GM21619 (cell line): ENCODE measurements around the gene GYS1.
A peak's percentile ranks its signal among the peaks of the same experiment; 100 is the strongest.

Experiments used
- ATAC-seq: cut with Tn5 transposase; IDR thresholded peaks from one replicate; pipeline ENCODE4 v1.9.1; 2021; ENCODE audit not compliant: unreplicated experiment

GYS1 gene

DNA sequence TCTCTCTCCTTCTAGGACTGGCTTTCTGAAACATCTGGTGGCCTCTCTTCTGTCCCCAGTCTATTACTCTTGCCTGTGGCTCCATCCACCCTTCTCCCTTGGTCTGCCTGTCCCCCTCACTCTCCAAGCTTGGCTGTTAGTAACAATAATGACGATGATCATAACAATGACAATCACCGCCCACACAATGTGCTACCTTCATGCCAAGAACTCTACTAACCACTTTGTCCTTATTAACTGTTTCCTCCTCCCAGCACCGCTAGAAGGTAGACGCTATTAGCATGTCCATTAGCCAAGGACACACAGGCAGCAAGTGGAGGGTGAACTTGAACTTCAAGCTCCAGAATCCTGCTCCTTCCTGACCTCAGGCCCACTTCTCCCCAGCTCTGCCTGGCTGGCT is 2.7 kb downstream of the GYS1 start:
- no peak for ATAC-seq

GRCh38 chr19:48989701-48990291 is 3.3 kb downstream of the GYS1 start:
- ATAC-seq, result no peak

DNA sequence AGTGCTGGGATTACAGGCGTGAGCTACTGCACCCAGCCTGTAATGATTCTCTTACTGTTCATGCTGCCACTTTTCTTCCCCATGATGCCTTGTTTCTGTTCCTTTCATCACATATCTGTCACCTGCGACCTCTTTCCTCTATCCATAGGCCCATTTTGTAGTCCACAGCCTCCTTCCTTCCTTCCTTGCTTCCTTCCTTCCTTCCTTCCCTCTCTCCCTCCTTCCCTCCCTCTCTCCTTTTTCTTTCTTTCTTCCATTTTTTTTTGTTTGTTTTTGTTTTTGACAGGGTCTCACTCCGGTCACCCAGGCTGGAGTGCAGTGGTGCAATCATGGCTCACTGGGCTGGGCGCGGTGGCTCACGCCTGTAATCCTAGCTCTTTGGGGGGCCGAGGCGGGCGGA is 4.2 kb downstream of the GYS1 start:
- ATAC-seq, result no peak

- no peak for ATAC-seq
These were observed 4.8 kb downstream of the GYS1 start for GRCh38 chr19:48988286-48988685.

GRCh38 chr19:48987323-48987722 is 5.8 kb downstream of the GYS1 start:
- ATAC-seq, result no peak

DNA sequence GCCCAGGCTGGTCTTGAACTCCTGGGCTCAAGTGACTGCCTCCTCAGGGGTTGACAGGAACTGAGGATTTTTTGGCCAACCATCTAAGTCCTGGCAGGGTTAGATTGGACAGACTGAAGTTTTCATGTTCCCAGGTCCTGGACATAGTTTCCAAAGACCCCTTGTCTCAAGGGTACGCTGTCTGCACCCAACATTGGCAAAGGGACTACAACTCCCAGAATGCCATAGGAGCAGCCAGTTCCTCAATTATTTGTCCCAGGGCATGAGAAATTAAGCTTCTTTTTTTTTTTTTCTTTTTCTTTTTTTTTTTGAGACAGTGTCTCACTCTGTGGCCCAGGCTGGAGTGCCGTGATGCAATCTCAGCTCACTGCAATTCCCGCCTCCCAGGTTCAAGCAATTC is 6.9 kb downstream of the GYS1 start:
- no peak for ATAC-seq

GRCh38 chr19:48985711-48986110 is 7.4 kb downstream of the GYS1 start:
- no peak for ATAC-seq

GRCh38 chr19:48982280-48982679 is 10.8 kb downstream of the GYS1 start:
- ATAC-seq, result no peak

GRCh38 chr19:48977061-48977460 is 16.0 kb downstream of the GYS1 start:
- no peak for ATAC-seq

DNA sequence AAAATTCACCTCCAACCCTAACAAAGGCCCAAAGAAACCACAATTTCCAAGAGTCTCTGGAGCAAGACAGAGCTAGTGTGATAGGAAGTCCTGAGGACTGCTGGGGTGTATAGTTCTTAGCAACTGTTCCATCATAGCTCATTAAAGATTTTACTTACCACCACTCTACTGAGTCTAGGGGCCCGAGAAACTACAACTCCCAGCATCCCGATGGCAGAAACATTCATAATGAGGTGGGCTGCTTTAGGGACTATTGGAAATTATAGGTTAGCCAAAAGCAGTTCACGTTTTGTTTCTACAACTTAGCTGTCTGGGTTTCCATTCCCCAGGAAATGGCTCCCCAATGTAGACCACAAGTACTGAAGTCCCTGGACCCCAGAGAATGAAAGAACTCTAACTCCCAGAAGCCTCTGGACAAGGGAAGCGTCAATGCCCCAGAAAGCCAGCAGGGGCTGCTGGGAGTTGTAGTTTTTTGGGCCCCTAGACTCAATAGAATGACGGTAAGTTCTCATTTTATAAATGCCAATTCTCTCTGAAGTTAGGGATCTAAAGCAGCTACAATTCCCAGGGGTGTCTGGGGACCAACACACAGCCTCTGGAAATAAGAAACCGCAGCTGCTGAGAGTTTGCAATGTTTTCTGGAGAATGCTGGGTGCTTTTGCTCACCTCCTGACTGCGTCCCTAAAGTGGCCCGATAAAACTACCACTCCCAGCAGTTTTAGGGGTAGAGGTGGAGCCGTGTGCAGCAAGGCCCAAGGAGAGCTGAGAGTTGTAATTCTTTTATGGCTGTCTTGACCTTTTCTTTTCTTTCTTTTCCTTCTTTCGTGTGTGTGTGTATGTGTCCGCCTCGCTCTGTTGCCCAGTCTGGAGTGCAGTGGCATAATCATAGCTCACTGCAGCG is 16.9 kb downstream of the GYS1 start:
- ATAC-seq, result no peak

- ATAC-seq, result no peak
These were observed 22.1 kb downstream of the GYS1 start for GRCh38 chr19:48970923-48971395.

DNA sequence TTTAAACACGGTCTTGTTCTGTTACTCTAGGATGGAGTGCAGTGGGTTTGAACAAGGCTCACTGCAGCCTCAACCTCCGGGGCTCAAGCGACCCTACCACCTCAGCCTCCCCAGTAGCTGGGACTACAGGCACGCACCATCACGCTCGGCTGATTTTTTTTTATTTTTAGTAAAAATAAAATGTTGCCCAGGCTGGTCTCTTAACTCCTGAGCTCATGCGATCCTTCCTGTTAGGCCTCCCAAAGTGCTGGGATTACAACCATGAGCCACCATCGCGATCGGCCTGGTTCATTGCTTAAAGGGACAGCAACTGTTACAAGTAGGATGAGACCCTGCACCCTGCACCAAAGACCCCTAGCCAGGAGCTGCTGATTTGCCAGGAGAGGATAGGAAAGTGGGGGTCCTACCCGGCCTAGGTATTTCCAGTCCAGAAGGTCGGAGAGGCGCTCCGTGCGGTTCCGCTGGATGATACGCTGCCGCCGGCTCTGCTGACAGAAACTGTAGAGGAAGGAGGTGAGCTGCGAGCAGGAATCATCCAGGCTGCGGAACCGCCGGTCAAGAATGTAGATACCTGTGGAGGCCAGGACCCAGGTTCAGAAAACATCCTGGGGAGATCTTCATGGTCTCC is 22.9 kb downstream of the GYS1 start:
- ATAC-seq, result no peak

DNA sequence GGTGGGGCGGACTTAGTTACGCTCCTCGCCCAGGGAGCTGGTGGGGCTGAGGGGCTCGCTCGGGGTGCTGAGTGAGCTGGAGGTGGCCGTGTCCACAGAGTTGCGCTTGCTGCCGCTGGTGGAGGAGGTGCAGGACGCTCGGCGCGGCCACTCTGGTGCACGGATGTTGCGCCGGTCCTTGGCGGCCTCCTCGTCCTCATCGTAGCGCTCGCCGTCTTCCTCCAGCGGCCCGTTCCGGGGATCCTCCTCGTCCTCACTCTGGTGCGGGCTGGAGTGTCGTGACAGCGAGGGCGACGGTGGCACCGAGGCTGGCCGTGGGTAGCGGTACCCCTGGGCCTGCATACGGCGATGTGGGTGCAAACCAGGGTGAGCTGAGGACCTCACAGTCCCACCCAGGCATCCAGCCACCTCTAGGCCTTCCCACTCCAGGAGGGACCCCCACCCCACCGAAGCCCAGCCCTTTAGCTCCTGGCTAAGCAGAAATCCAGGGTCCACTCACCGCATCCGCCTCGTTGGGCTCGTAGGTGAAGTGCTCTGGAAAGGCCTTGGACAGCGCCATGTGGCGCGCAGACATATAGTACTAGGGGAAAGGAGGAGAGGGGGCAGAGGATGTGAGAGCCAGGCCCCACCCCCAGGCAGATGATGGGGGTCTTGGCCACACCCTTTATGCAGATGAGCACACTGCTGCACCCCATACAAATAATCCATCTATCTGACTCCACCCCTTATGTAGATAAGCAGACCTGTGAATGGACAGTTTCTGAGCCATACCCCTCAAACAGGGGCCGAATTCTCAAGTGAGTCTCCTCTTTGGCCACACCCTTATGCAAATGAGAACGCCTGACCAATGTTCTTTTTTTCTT is 23.6 kb downstream of the GYS1 start:
- no peak for ATAC-seq

DNA sequence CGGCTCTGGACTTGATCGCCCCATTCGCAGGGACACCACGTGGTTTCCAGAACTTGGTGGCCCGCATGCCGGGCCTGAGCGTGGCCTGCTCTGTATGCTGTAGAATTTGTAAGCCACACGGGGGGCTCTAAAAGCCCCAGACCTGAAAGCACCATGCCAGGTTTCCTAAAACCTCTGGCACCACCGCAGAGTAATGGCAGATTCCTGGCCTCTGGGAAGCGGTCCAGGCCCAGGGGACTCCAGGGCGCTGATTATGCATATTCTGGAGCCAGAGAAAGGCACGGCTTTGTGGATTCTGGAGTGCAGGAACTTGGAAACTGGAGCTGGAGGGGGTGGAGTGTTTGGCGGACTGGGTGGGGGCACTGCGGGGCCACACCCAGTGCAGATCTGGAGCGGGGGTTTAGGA is 24.3 kb downstream of the GYS1 start:
- ATAC-seq, result no peak

- no peak for ATAC-seq
These were observed 24.9 kb downstream of the GYS1 start for GRCh38 chr19:48968179-48968661.

- ATAC-seq, result no peak
These were observed 25.5 kb downstream of the GYS1 start for GRCh38 chr19:48967346-48968178.

- ATAC-seq, result no peak
These were observed 26.4 kb downstream of the GYS1 start for GRCh38 chr19:48966541-48967345.

- ATAC-seq, result peak; percentile 19
These were observed 27.1 kb downstream of the GYS1 start for GRCh38 chr19:48965806-48966540.
